Activated T-helper 1 cell treated with anti-CD3 and anti-CD28 coated beads, Interleukin-12 subunit alpha, Interleukin-12 subunit beta, Interleukin-2, Interleukin-4 antibody, amounts not matched to agents 30 ng/mL and 10 ng/mL and 1 ng/mL, durations not matched to agents 14 hours and 24 hours and 36 hours (primary cell): ENCODE data around the gene FSTL5. TPM values are rescaled to one million over a fixed set of nuclear protein-coding genes. Genes with fewer than 3 reads are reported as not detected.

Experiments used
- DNase-seq: peaks from one replicate; pipeline ENCODE4 v3.0.0; 2021; ENCODE audit warnings: low spot score
- H3K27ac Mint-ChIP-seq: one replicate; pipeline ENCODE4 v1.8.0; 2021; ENCODE audit warnings: mild to moderate bottlenecking, mixed read lengths
- H3K27me3 Mint-ChIP-seq: one replicate; pipeline ENCODE4 v1.8.0; 2022; ENCODE audit warnings: mild to moderate bottlenecking, moderate library complexity, mixed read lengths; ENCODE audit not compliant: insufficient read depth
- H3K36me3 Mint-ChIP-seq: one replicate; pipeline ENCODE4 v1.8.0; 2021; ENCODE audit warnings: low read depth, mixed read lengths
- H3K4me1 Mint-ChIP-seq: one replicate; pipeline ENCODE4 v1.8.0; 2021; ENCODE audit warnings: low read depth, mixed read lengths
- H3K4me3 Mint-ChIP-seq: one replicate; pipeline ENCODE4 v1.8.0; 2021; ENCODE audit warnings: mild to moderate bottlenecking, moderate library complexity, mixed read lengths
- H3K9me3 Mint-ChIP-seq: one replicate; pipeline ENCODE4 v1.8.0; 2021; ENCODE audit warnings: mixed read lengths
- intact Hi-C: fragments of 100-400 bp; cut with micrococcal nuclease; formaldehyde crosslinking; loops from one replicate; pipeline ENCODE4 v1.15.1; 2024
- total RNA-seq: library from RNA; stranded (reverse); gene quantifications from 2 replicates; pipeline ENCODE4 v1.2.3, GENCODE V29; 2022

The FSTL5 gene
- total RNA-seq, 1 donor from 2014 or later, result not detected

- Mint-ChIP-seq H3K4me3 (no peak overlapping the region), H3K27me3 (no peaks in the 10 kb centered on the region), H3K27ac (no peak overlapping the region), H3K36me3 (no peaks in the 10 kb centered on the region), H3K4me1 (no peaks in the 10 kb centered on the region), H3K9me3 (no peaks in the 10 kb centered on the region)
- intact Hi-C loops, result no loop called here
- no peak for DNase-seq
Observed at GRCh38 chr4:161952382-161952781, 211.4 kb downstream of the FSTL5 start.

GRCh38 chr4:161949946-161950725, 213.7 kb downstream of the FSTL5 start:
- H3K27ac Mint-ChIP-seq, result no peak overlapping the region
- no peaks in the 10 kb centered on the region for H3K4me1 Mint-ChIP-seq
- DNase-seq, result no peak
- intact Hi-C loops, result no loop called here
- H3K36me3 Mint-ChIP-seq, result no peaks in the 10 kb centered on the region
- no peak overlapping the region for H3K4me3 Mint-ChIP-seq
- no peaks in the 10 kb centered on the region for H3K27me3 Mint-ChIP-seq
- H3K9me3 Mint-ChIP-seq, result no peaks in the 10 kb centered on the region

- Mint-ChIP-seq H3K4me3 (no peak overlapping the region), H3K9me3 (no peaks in the 10 kb centered on the region)
- intact Hi-C loops, result no loop called here
Observed at GRCh38 chr4:161948026-161948770, 215.6 kb downstream of the FSTL5 start.

GRCh38 chr4:161937596-161937995, 226.2 kb downstream of the FSTL5 start:
- no peaks in the 10 kb centered on the region for H3K27me3 Mint-ChIP-seq
- no peak overlapping the region for H3K4me3 Mint-ChIP-seq
- no peaks in the 10 kb centered on the region for H3K36me3 Mint-ChIP-seq
- no peaks in the 10 kb centered on the region for H3K4me1 Mint-ChIP-seq
- H3K9me3 Mint-ChIP-seq, result no peaks in the 10 kb centered on the region
- no peak overlapping the region for H3K27ac Mint-ChIP-seq
- intact Hi-C loops, result no loop called here
- DNase-seq, result no peak

More at GRCh38 chr4:161948026-161948770, 215.6 kb downstream of the FSTL5 start:
- no peak for DNase-seq
- H3K4me1 Mint-ChIP-seq, result no peaks in the 10 kb centered on the region
- H3K36me3 Mint-ChIP-seq, result no peaks in the 10 kb centered on the region
- H3K27me3 Mint-ChIP-seq, result no peaks in the 10 kb centered on the region
- no peak overlapping the region for H3K27ac Mint-ChIP-seq

GRCh38 chr4:161936625-161937550, 226.9 kb downstream of the FSTL5 start:
- intact Hi-C loops, result no loop called here
- Mint-ChIP-seq H3K36me3 (no peaks in the 10 kb centered on the region), H3K9me3 (no peaks in the 10 kb centered on the region), H3K27me3 (no peaks in the 10 kb centered on the region), H3K27ac (no peak overlapping the region), H3K4me1 (no peaks in the 10 kb centered on the region), H3K4me3 (no peak overlapping the region)
- no peak for DNase-seq

- intact Hi-C loops, result no loop called here
- H3K27ac Mint-ChIP-seq, result no peak overlapping the region
- H3K36me3 Mint-ChIP-seq, result no peaks in the 10 kb centered on the region
- DNase-seq, result no peak
- no peaks in the 10 kb centered on the region for H3K27me3 Mint-ChIP-seq
- no peaks in the 10 kb centered on the region for H3K9me3 Mint-ChIP-seq
- H3K4me3 Mint-ChIP-seq, result no peak overlapping the region
- H3K4me1 Mint-ChIP-seq, result no peaks in the 10 kb centered on the region
Observed at GRCh38 chr4:161931089-161931488, 232.7 kb downstream of the FSTL5 start.

- Mint-ChIP-seq H3K4me3 (no peak overlapping the region), H3K27ac (no peak overlapping the region), H3K9me3 (no peaks in the 10 kb centered on the region), H3K36me3 (no peaks in the 10 kb centered on the region), H3K27me3 (no peaks in the 10 kb centered on the region), H3K4me1 (no peaks in the 10 kb centered on the region)
- DNase-seq, result no peak
- intact Hi-C loops, result no loop called here
Observed at GRCh38 chr4:161929956-161930355, 233.8 kb downstream of the FSTL5 start.

- intact Hi-C loops, result no loop called here
- Mint-ChIP-seq H3K36me3 (no peaks in the 10 kb centered on the region), H3K9me3 (no peaks in the 10 kb centered on the region), H3K4me1 (no peaks in the 10 kb centered on the region), H3K27ac (no peak overlapping the region), H3K27me3 (no peaks in the 10 kb centered on the region), H3K4me3 (no peak overlapping the region)
- no peak for DNase-seq
Observed at GRCh38 chr4:161926033-161926828, 237.6 kb downstream of the FSTL5 start.

- no peak overlapping the region for H3K4me3 Mint-ChIP-seq
- H3K36me3 Mint-ChIP-seq, result no peaks in the 10 kb centered on the region
- intact Hi-C loops, result no loop called here
- H3K27me3 Mint-ChIP-seq, result no peaks in the 10 kb centered on the region
- no peak for DNase-seq
- H3K27ac Mint-ChIP-seq, result no peak overlapping the region
- H3K9me3 Mint-ChIP-seq, result no peaks in the 10 kb centered on the region
- no peaks in the 10 kb centered on the region for H3K4me1 Mint-ChIP-seq
Observed at GRCh38 chr4:161920304-161921052, 243.3 kb downstream of the FSTL5 start.

GRCh38 chr4:161919442-161920220, 244.2 kb downstream of the FSTL5 start:
- Mint-ChIP-seq H3K9me3 (no peaks in the 10 kb centered on the region), H3K27me3 (no peaks in the 10 kb centered on the region), H3K4me3 (no peak overlapping the region), H3K27ac (no peak overlapping the region), H3K36me3 (no peaks in the 10 kb centered on the region), H3K4me1 (no peaks in the 10 kb centered on the region)
- no peak for DNase-seq
- intact Hi-C loops, result no loop called here

- Mint-ChIP-seq H3K4me3 (no peak overlapping the region), H3K27ac (no peak overlapping the region), H3K36me3 (no peaks in the 10 kb centered on the region), H3K27me3 (no peaks in the 10 kb centered on the region), H3K4me1 (no peaks in the 10 kb centered on the region), H3K9me3 (no peaks in the 10 kb centered on the region)
- intact Hi-C loops, result no loop called here
- no peak for DNase-seq
Observed at GRCh38 chr4:161916035-161916434, 247.8 kb downstream of the FSTL5 start.
